Endothelial cell of umbilical vein (primary cell): Measurements from ENCODE around the gene CDC42BPG. TPM values are rescaled to one million over a fixed set of nuclear protein-coding genes. Genes with fewer than 3 reads are reported as not detected.

Source experiments
- BruUV-seq: library from RNA; stranded (reverse); fragments of 400-500 nt; replicated peaks from 2 replicates; lab custom pipeline; 2021; lab: Mats Ljungman, UMichigan
- CTCF ChIA-PET: fragments of 300-600, 350-600 bp; sonication (Branson Sonifier 250); formaldehyde crosslinking; loops from one replicate; lab custom pipeline; 2021; ENCODE audit warnings: antibody characterized with exemption, inconsistent platforms; lab: Charles Lee
- POLR2A ChIA-PET: fragments of 300-600, 350-600 bp; sonication (Branson Sonifier 250); formaldehyde crosslinking; loops from one replicate; lab custom pipeline; 2021; ENCODE audit warnings: antibody characterized with exemption, inconsistent platforms; lab: Charles Lee
- DNase-seq: peaks from one replicate; pipeline ENCODE4 v3.0.0-alpha.2; 2011; ENCODE audit warnings: low read depth, low spot score
- FAIRE-seq: peaks from 2 replicates; lab custom pipeline; 2011; peaks lifted over from hg19 to GRCh38; lab: Jason Lieb, UNC
- H2AFZ ChIP-seq: 2 replicates; pipeline ENCODE4 v1.6.0; 2012; ENCODE audit warnings: low read depth, low read length, control low read depth, inconsistent platforms
- H3K27ac ChIP-seq: 2 replicates; pipeline ENCODE4 v1.5.1; 2011; ENCODE audit warnings: low read depth, mild to moderate bottlenecking, control low read depth, low read length, moderate library complexity; ENCODE audit not compliant: insufficient read depth
- H3K27me3 ChIP-seq, 2 experiments: 2 replicates each; pipeline versions ENCODE4 v1.6.0 to v1.6.1; 2011; ENCODE audit warnings: low read length in 2 of 2, mixed read lengths in 1 of 2; ENCODE audit not compliant: control insufficient read depth in 2 of 2, insufficient read depth in 2 of 2
- H3K36me3 ChIP-seq, 2 experiments: 2 replicates in 1 of 2; 3 replicates in 1 of 2; pipeline ENCODE4 v1.5.1; 2011; ENCODE audit warnings: low read length in 2 of 2, mild to moderate bottlenecking in 1 of 2, moderate library complexity in 1 of 2; ENCODE audit not compliant: control insufficient read depth in 2 of 2, insufficient read depth in 2 of 2; ENCODE audit errors: extremely low read depth in 1 of 2
- H3K4me1 ChIP-seq: 3 replicates; pipeline ENCODE4 v1.5.1; 2011; ENCODE audit warnings: mild to moderate bottlenecking, low read length; ENCODE audit not compliant: control insufficient read depth, insufficient read depth; ENCODE audit errors: extremely low read depth
- H3K4me2 ChIP-seq: 2 replicates; pipeline ENCODE4 v1.6.1; 2011; ENCODE audit warnings: low read length, control low read depth, mixed read lengths; ENCODE audit not compliant: insufficient read depth
- H3K4me3 ChIP-seq, 3 experiments: fragments of 200-600 bp in 1 of 3; sonication (generic), shearing (Covaris generic) in 1 of 3; replicated peaks in 1 of 3; 2 replicates each; pipeline ENCODE4 v1.5.1; 2011 to 2016; ENCODE audit warnings: control low read depth in 3 of 3, low read length in 3 of 3, mild to moderate bottlenecking in 2 of 3, inconsistent platforms in 1 of 3, low read depth in 1 of 3, moderate library complexity in 1 of 3; ENCODE audit not compliant: insufficient read depth in 1 of 3
- H3K79me2 ChIP-seq: 2 replicates; pipeline ENCODE4 v1.6.0; 2012; ENCODE audit warnings: low read length, inconsistent platforms; ENCODE audit not compliant: control insufficient read depth, insufficient read depth
- H3K9ac ChIP-seq: replicated peaks from 2 replicates; pipeline ENCODE3; 2011; ENCODE audit warnings: low read length, control low read depth; ENCODE audit not compliant: insufficient read depth; ENCODE audit errors: extremely low read depth
- H3K9me1 ChIP-seq: replicated peaks from 3 replicates; pipeline ENCODE4 v1.6.0; 2011; ENCODE audit warnings: mild to moderate bottlenecking, low read length; ENCODE audit not compliant: control insufficient read depth, insufficient read depth; ENCODE audit errors: extremely low read depth
- H3K9me3 ChIP-seq: replicated peaks from 2 replicates; pipeline ENCODE4 v1.5.1; 2012; ENCODE audit warnings: low read length, inconsistent platforms; ENCODE audit not compliant: control insufficient read depth, insufficient read depth
- H4K20me1 ChIP-seq: replicated peaks from 2 replicates; pipeline ENCODE3; 2011; ENCODE audit warnings: mild to moderate bottlenecking, low read length; ENCODE audit not compliant: control insufficient read depth, insufficient read depth; ENCODE audit errors: extremely low read depth
- EZH2 ChIP-seq: IDR thresholded peaks from 2 replicates; pipeline ENCODE4 v1.6.1; 2012; ENCODE audit warnings: borderline replicate concordance, low read depth, mild to moderate bottlenecking, moderate library complexity, low read length, inconsistent platforms; ENCODE audit not compliant: severe bottlenecking
- FOS ChIP-seq: IDR thresholded peaks from 2 replicates; pipeline ENCODE4 v1.6.1; 2011; ENCODE audit warnings: mild to moderate bottlenecking, low read length, moderate library complexity, borderline replicate concordance; ENCODE audit not compliant: insufficient read depth
- GATA2 ChIP-seq: IDR thresholded peaks from 2 replicates; pipeline ENCODE4 v1.7.0; 2011; ENCODE audit warnings: low read depth, mild to moderate bottlenecking, moderate library complexity, mixed read lengths, low read length; ENCODE audit not compliant: insufficient read length, insufficient read depth
- JUN ChIP-seq: IDR thresholded peaks from 2 replicates; pipeline ENCODE4 v1.6.1; 2011; ENCODE audit warnings: borderline replicate concordance, low read depth; ENCODE audit not compliant: insufficient read length, insufficient read depth
- MYC ChIP-seq: IDR thresholded peaks from one replicate; pipeline ENCODE4 v1.6.1; 2011; ENCODE audit warnings: mild to moderate bottlenecking, low read depth, low read length
- POLR2A ChIP-seq: IDR thresholded peaks from 2 replicates; pipeline ENCODE4 v1.6.1; 2012; ENCODE audit warnings: low read depth, mild to moderate bottlenecking, control low read depth, low read length
- POLR2AphosphoS5 ChIP-seq: IDR thresholded peaks from 2 replicates; pipeline ENCODE4 v1.6.1; 2012; ENCODE audit warnings: low read depth, mild to moderate bottlenecking, control low read depth, low read length, moderate library complexity; ENCODE audit not compliant: insufficient read depth
- dilution Hi-C: fragments of 300-500 bp; cut with MboI; formaldehyde crosslinking; loops from one replicate; pipeline ENCODE4 v1.15.0; 2019; ENCODE audit warnings: low sequenced_read_pairs; ENCODE audit not compliant: extremely low pct_ligation_motif_present
- intact Hi-C: fragments of 100-400 bp; cut with micrococcal nuclease; formaldehyde crosslinking; loops from one replicate; pipeline ENCODE4 v1.10.0; 2022
- polyA plus RNA-seq, 4 experiments: library from polyadenylated mRNA; depleted of rRNA in 3 of 4; stranded (reverse) in 3 of 4; unstranded in 1 of 4; fragments of >200 nt; gene quantifications; 2 replicates each; pipeline versions ENCODE4 v1.2.1 to v1.2.3, GENCODE V29; 2011 to 2012; ENCODE audit warnings: missing spikeins in 1 of 4
- total RNA-seq: library from RNA; stranded (reverse); gene quantifications from 2 replicates; pipeline ENCODE4 v1.2.3, GENCODE V29; 2021
- TF ChIP-seq, protein P1 (sequence below): IDR thresholded peaks from 2 replicates; pipeline ENCODE4 v1.6.1; 2011; ENCODE audit not compliant: insufficient read depth, insufficient read length
- TF ChIP-seq, protein P2 (sequence below), 2 donors: IDR thresholded peaks; 1 replicate in 1 of 2; 2 replicates in 1 of 2; pipeline ENCODE4 v1.5.1; 2011; ENCODE audit warnings: low read length in 2 of 2, mild to moderate bottlenecking in 2 of 2, moderate library complexity in 2 of 2, control low read depth in 1 of 2, inconsistent platforms in 1 of 2, low read depth in 1 of 2; ENCODE audit not compliant: insufficient read depth in 1 of 2; ENCODE audit errors: extremely low read depth in 1 of 2

The CDC42BPG gene
- total and polyA plus RNA-seq, 2 donors (not counting 3 experiments of a cell fraction or from before 2014, with no cell fraction given): 0.19 to 0.42 TPM

DNA sequence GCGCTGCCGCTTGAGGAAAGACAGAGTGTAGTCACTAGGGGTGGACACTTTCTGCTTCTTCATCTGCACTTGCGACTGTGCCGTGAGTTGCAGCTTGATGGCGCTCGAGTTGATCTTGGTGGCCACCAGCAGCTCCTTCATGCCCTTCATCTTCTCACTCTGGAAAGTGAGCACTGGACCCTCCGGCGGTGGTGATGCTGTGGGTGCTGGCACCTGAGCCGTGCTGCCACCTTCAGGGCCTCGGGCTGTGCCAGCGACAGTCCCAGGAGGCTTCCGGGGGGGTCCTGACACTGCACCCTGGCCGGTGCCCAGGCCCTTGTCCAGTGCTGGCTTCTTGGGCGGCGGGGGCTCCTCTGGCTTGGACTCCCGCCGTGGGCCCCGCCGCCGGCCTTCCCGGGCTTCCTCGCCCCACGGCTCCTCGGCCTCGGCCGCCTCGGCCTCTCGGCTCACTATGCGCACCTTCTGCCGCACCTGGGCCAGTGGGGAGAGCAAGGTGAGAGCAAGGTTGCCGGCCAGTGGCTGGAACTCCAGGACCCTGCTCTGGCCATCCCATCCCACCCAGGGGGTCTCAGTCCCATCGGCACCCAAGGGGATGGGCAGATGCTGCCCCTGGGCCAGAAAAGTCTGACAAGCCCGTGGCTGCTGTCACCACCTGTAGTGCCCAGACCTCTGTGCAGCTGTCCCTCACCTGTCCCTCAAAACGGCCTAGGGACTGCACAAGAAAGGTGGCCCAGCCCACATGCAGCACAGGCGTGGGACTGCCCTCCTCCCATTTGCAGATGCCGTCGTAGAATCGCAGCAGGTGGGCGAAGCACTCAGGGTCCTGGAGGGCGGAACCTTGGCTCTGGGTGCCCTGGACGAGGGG lies 39.9 kb downstream of the CDC42BPG start:
- ChIA-PET POLR2A (no interaction called here), CTCF (interaction anchor here (0.8 to 1.9 kb wide), 4 partner anchors 10 to 84 kb away, joined by 3 to 8 read pairs (median 4); partner anchors contain the start of gene CDC42BPG)
- Histone ChIP-seq H3K4me1 (peaks cover 41% of the 10 kb centered on the region), H3K27ac (no peak overlapping the region), H3K4me2 (no peak overlapping the region), H3K79me2 (peaks cover 7% of the 10 kb centered on the region), H4K20me1 (no peaks in the 10 kb centered on the region), H3K36me3 (peaks cover 0 to 25% of the 10 kb centered on the region in 2 experiments), H3K9me1 (no peaks in the 10 kb centered on the region), H3K9me3 (no peaks in the 10 kb centered on the region), H3K9ac (no peak overlapping the region), H3K27me3 (no peaks in the 10 kb centered on the region), H2AFZ (no peak overlapping the region), H3K4me3 (no peak overlapping the region)
- BruUV-seq: no TSS peak
- no peak for DNase-seq
- FAIRE-seq: no peak
- TF ChIP-seq MYC (no peak), FOS (no peak), POLR2A (no peak), EZH2 (no peak), GATA2 (no peak), POLR2AphosphoS5 (no peak), JUN (no peak)
- TF ChIP-seq, protein P1, sequence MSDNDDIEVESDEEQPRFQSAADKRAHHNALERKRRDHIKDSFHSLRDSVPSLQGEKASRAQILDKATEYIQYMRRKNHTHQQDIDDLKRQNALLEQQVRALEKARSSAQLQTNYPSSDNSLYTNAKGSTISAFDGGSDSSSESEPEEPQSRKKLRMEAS: no peak
- TF ChIP-seq, protein P2, sequence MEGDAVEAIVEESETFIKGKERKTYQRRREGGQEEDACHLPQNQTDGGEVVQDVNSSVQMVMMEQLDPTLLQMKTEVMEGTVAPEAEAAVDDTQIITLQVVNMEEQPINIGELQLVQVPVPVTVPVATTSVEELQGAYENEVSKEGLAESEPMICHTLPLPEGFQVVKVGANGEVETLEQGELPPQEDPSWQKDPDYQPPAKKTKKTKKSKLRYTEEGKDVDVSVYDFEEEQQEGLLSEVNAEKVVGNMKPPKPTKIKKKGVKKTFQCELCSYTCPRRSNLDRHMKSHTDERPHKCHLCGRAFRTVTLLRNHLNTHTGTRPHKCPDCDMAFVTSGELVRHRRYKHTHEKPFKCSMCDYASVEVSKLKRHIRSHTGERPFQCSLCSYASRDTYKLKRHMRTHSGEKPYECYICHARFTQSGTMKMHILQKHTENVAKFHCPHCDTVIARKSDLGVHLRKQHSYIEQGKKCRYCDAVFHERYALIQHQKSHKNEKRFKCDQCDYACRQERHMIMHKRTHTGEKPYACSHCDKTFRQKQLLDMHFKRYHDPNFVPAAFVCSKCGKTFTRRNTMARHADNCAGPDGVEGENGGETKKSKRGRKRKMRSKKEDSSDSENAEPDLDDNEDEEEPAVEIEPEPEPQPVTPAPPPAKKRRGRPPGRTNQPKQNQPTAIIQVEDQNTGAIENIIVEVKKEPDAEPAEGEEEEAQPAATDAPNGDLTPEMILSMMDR (IDR thresholded peaks at IDR 0.05; ENCODE audit: extremely low read depth in 1 of 2, insufficient read depth in 1 of 2, low read depth in 1 of 2, low read length in 2 of 2): no peak
- dilution Hi-C loops (no loop called here), intact Hi-C loops (no loop called here)
